Large intestine (tissue), 3 donors: ENCODE measurements around the gene CWC25. TPM values are rescaled to one million over a fixed set of nuclear protein-coding genes. Genes with fewer than 3 reads are reported as not detected.

ENCODE experiments used
- DNase-seq, 2 donors: peaks; one replicate each; pipeline versions ENCODE4 v3.0.0 to v3.0.0-alpha.2; 2013
- H3K27ac ChIP-seq: one replicate; pipeline ENCODE4 v1.5.1; 2013; ENCODE audit warnings: low read length
- H3K27me3 ChIP-seq: 2 replicates; pipeline ENCODE4 v1.6.1; 2013; ENCODE audit warnings: low read length; ENCODE audit not compliant: control insufficient read depth, insufficient read depth
- H3K36me3 ChIP-seq: 2 replicates; pipeline ENCODE4 v1.6.1; 2013; ENCODE audit warnings: low read length; ENCODE audit not compliant: control insufficient read depth, insufficient read depth
- H3K4me1 ChIP-seq: one replicate; pipeline ENCODE4 v1.6.1; 2013; ENCODE audit warnings: low read length; ENCODE audit not compliant: control insufficient read depth, insufficient read depth
- H3K4me3 ChIP-seq: one replicate; pipeline ENCODE4 v1.5.1; 2013; ENCODE audit warnings: low read length
- H3K9me3 ChIP-seq: one replicate; pipeline ENCODE4 v1.6.1; 2013; ENCODE audit warnings: mild to moderate bottlenecking, low read depth, low read length, moderate library complexity; ENCODE audit not compliant: control insufficient read depth
- WGBS: methylation state at CpG from one replicate; pipeline ENCODE4 v1.1.5; 2013; ENCODE audit warnings: low lambda C conversion rate; ENCODE audit not compliant: insufficient coverage; 5-methylcytosine and 5-hydroxymethylcytosine counted together
- polyA plus RNA-seq: library from polyadenylated mRNA; unstranded; fragments of 120-200 nt; gene quantifications from one replicate; pipeline ENCODE4 v1.2.1, GENCODE V29; 2013

CWC25 gene
- polyA plus RNA-seq, 1 donor: 20.1 TPM

GRCh38 chr17:38752308-38753070 is 72.6 kb downstream of the CWC25 start, which contains the start of gene PSMB3:
PSMB3 (plus strand) TSS chr17:38752741; CDS start chr17:38752827, 86 bp downstream.
- WGBS: no CpG with 5 or more reads among the region's 44 CpGs
- Histone ChIP-seq H3K4me1 (peaks cover 25% of the 10 kb centered on the region), H3K9me3 (no peaks in the 10 kb centered on the region)

GRCh38 chr17:38751808-38752307 is 73.3 kb downstream of the CWC25 start:
- peak; percentile 87 for DNase-seq
- Histone ChIP-seq H3K4me1 (peaks cover 27% of the 10 kb centered on the region), H3K36me3 (peaks cover 23% of the 10 kb centered on the region), H3K27me3 (peaks cover 9% of the 10 kb centered on the region), H3K27ac (peak overlapping the region; percentile 85), H3K4me3 (peak overlapping the region; percentile 81), H3K9me3 (no peaks in the 10 kb centered on the region)
- no CpG with 5 or more reads among the region's 44 CpGs for WGBS

More at GRCh38 chr17:38752308-38753070, 72.6 kb downstream of the CWC25 start, which contains the start of gene PSMB3:
- Histone ChIP-seq H3K4me3 (peak within 1 kb of the TSS; percentile 81), H3K36me3 (peaks cover 25% of the 10 kb centered on the region), H3K27ac (peak within 1 kb of the TSS; percentile 85), H3K27me3 (peaks cover 9% of the 10 kb centered on the region)
- peak; percentile 99 to 100 for DNase-seq

- Histone ChIP-seq H3K4me1 (peaks cover 33% of the 10 kb centered on the region), H3K9me3 (no peaks in the 10 kb centered on the region), H3K27me3 (peaks cover 9% of the 10 kb centered on the region), H3K36me3 (peaks cover 18% of the 10 kb centered on the region), H3K27ac (peak overlapping the region; percentile 85), H3K4me3 (peak overlapping the region; percentile 81)
- no peak for DNase-seq
- 0% methylated on average over 1 of the region's 10 CpGs for WGBS
Observed at GRCh38 chr17:38751144-38751807, 73.8 kb downstream of the CWC25 start.

Other genes with a start within 250 kb of the CWC25 start
- 7.6 TPM for gene SRCIN1, start 219.4 kb downstream of the CWC25 start, polyA plus RNA-seq
- 0.57 TPM for gene EPOP, start 150.4 kb downstream of the CWC25 start, polyA plus RNA-seq
- gene MLLT6, start 120.0 kb downstream of the CWC25 start, polyA plus RNA-seq: 98.2 TPM
- gene CISD3, start 95.0 kb downstream of the CWC25 start, polyA plus RNA-seq: 47.7 TPM
- 27.7 TPM for gene PCGF2, start 77.0 kb downstream of the CWC25 start, polyA plus RNA-seq
- 117 TPM for gene PSMB3, start 72.6 kb downstream of the CWC25 start, polyA plus RNA-seq
- gene PIP4K2B, start 25.8 kb downstream of the CWC25 start, polyA plus RNA-seq: 33.4 TPM
- gene RPL23, start 28.4 kb upstream of the CWC25 start, polyA plus RNA-seq: 2,763 TPM
- gene LASP1, start 44.7 kb upstream of the CWC25 start, polyA plus RNA-seq: 244 TPM
- gene FBXO47, start 142.1 kb upstream of the CWC25 start, polyA plus RNA-seq: not detected